HG03432 (cell line): ENCODE data around the gene ST3GAL4.

Experiments used
- ATAC-seq: cut with Tn5 transposase; IDR thresholded peaks from one replicate; pipeline ENCODE4 v1.9.1; 2021; ENCODE audit warnings: mild to moderate bottlenecking, moderate library complexity; ENCODE audit not compliant: unreplicated experiment

Gene ST3GAL4

GRCh38 chr11:126328938-126329643 is 26.4 kb upstream of the ST3GAL4 start:
- ATAC-seq: no peak

GRCh38 chr11:126329644-126330211 is 25.8 kb upstream of the ST3GAL4 start:
- no peak for ATAC-seq

GRCh38 chr11:126331286-126331685 is 24.2 kb upstream of the ST3GAL4 start:
- no peak for ATAC-seq

- no peak for ATAC-seq
These were observed 23.2 kb upstream of the ST3GAL4 start for GRCh38 chr11:126332221-126332711.

- ATAC-seq: no peak
These were observed 22.3 kb upstream of the ST3GAL4 start for GRCh38 chr11:126333142-126333541.

DNA sequence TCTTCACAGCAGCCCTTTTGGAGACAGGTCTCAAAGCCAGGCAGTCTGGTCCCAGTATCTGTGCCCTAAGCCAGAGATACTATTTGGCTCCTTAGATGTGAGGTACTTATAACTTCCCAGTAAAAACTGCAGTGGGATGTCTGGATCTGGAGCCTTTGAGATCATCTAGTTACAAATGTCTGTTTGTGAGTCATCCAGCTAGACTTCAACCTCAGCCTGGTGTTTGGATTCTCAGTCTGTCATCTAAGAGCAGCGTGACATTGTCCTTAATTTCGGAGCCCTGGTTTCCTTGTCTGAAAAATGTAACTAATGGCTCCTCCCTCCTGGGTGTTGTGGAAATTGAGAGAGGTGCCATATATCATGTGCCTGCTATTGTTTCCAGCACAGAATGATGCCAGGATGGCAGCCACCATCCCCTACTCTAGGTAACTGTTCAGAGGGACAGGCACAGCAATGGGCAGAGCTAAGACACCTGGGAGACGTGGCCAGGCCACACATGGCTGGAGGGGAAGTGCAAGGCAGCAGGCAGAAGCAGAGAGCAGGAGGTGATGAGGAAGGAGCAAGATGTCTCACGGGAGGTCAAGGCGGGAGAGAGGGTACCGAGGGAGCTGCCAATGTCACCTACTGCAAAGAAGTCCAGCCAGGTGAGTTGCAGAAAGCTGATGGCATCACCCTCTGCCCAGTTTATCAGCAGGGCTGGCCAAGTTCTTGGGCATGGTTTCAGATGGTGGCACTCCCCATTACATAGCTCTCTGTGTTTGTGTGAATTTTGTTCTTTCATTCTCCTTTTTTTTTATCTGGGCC is 20.6 kb upstream of the ST3GAL4 start:
- ATAC-seq: no peak

- ATAC-seq: no peak
These were observed 20.1 kb upstream of the ST3GAL4 start for GRCh38 chr11:126335463-126335760.

DNA sequence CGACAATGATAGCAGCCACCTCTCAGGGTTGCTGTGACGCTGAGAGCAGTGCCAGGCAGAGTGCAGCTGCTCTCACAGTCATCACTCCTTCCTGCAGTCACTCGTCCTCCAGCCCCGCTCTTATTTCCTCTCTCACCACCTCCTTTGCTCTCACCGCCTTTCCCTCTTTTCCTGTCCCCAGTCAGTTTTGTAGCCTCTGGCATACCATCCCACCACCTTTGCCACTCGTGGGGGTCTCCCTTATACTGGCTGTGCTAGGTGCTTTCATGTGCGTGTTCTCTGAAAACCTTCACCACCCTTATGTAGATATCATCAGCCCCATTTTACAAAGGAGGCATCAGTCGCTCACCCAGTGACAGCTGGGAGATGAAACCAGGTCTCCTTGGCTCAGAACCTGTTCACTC is 19.3 kb upstream of the ST3GAL4 start:
- ATAC-seq: no peak

DNA sequence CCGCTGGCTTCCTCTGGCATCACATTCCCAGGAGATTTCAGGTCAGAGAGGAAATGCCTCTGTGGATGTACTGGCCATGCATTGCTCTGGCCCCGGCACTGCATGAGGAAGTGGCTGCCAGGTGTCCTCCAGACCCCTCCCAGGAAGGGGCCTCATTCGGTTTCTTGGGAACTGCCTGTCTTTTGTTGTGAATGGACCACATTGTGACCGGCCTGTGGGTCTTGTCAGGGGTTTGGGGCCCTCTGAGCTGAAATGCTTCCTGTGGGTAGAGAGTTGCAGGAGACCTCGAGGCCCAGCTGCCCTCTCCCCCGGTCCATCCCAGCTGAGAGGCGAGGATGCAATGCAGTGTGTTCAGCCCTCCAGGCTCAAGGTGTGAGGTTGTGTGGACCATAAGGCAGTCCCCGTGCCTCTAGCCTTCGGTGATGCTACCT is 18.8 kb upstream of the ST3GAL4 start:
- no peak for ATAC-seq

- no peak for ATAC-seq
These were observed 18.4 kb upstream of the ST3GAL4 start for GRCh38 chr11:126337126-126337473.

- ATAC-seq: no peak
These were observed 17.8 kb upstream of the ST3GAL4 start for GRCh38 chr11:126337474-126338241.

- no peak for ATAC-seq
These were observed 17.0 kb upstream of the ST3GAL4 start for GRCh38 chr11:126338346-126339055.

DNA sequence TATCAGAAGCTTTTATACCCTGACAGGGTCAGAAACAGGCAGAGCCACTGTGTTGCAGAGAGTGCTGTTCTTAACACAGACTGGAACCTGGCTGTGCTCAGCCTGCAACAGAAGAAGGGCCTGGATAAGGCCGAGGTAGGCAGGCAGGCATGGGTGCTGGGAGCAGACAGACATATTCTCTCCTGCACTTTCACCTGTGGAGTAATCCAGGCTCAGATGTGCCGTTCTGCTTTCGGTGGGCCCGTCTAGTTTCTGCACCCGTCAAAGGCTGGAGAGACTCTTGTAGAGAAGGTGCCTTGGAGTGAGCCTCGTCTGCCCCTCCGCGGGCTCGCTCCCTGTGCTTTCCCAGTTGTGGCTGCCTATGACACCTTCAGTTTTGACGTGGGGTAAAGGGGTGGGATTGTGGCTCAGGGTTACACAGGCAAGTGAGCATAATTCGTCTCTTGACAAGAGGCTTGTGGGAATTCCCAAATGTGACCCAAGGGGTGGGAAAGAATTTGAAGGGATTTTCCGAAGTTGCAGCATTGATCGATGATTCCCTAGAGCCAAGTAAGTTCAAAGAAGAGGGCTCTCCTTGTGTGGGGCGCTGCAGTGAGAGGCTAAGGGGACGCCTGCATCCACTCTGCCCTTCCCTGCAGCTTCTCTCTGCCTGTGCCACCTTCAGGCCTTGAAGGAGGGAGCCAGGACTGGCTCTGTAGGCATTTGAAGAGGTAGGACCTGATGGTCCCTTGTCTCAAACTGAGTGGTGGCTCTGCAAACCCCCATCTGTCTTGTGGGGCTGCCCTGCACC is 16.2 kb upstream of the ST3GAL4 start:
- no peak for ATAC-seq

GRCh38 chr11:126339863-126340434 is 15.5 kb upstream of the ST3GAL4 start:
- no peak for ATAC-seq

DNA sequence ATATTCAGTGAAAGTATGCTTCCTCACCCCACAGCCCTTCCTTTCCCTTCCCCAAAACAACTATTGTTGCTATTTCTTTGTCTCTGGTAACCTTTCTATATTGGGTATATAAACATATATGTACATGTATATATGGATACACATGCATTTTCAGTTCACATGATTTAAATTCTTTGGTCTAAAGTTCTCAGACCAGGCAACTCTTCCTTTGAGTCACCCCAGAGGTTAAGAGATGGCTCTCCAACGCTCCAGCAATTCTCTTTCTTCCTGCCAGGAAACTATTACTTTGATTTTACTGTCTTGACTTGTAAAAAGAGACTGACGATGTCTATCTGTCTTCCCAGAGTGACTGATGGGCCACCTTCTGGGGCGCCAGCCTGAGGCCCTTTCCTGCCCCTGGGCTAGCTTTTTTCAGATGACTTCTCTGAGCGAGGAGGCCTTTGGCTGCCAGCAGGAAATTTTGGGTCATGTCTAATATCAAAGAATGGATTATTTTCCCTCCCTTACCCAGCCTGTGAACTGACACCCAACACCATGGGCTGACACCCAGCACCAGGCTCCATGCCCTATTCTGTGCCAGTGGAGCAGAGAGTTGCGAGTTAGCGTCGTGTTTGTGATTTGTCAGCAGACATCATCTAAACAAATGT is 14.4 kb upstream of the ST3GAL4 start:
- ATAC-seq: no peak

DNA sequence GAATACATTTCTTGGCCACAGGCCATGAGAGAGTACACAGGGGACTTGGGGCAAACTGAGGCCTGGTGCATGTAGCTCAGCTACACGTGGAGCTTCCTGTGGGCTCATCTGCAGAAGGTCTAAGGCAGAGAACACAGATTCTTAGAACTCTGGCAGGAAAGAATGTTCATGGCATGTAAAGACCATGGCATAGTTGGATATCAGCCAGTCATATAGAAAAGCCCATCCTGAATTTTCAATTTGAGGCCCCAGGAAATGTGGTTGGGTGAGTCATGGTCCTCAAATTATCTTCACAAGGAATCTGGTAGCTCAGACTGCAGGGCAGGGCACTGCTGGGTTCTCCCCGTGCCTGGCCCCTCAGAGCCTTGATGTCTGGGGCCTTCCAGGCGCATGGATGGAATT is 13.7 kb upstream of the ST3GAL4 start:
- ATAC-seq: no peak

DNA sequence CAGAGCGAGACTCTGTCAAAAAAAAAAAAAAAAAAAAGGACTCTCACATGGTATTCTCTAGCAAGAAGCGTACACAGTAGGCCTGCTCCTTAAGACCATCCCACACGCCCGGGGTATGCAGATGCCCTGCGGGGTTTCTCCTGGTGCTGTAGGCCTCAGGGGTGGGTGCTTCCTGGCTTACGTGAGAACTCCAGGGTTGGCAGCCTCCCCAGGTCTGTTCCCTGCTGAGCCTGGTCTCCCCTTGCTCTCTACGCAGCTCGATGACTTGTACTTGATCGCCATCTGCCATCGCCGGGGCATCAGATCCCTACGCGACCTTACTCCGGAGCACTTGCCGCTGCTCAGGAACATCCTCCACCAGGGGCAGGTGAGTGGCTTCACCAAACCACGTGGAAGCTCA is 12.4 kb upstream of the ST3GAL4 start:
- no peak for ATAC-seq

- no peak for ATAC-seq
These were observed 11.1 kb upstream of the ST3GAL4 start for GRCh38 chr11:126344141-126345080.
